Measurements from ENCODE around the gene RNF19B. TPM values are rescaled to one million over a fixed set of nuclear protein-coding genes. Genes with fewer than 3 reads are reported as not detected.

RNF19B gene
- total RNA-seq, 1 experiment from 2014 or later: 15.0 TPM

GRCh38 chr1:32920833-32921232 lies 43.8 kb downstream of the RNF19B start:
- Histone ChIP-seq H4K8ac (replicated peaks; ENCODE audit: insufficient read length, low read depth, low read length) (no peak overlapping the region), H4K91ac (ENCODE audit: insufficient read length, low read depth, low read length) (no peak overlapping the region), H2BK12ac (ENCODE audit: insufficient read length, low read depth, low read length) (no peak overlapping the region), H3K23me2 (ENCODE audit: insufficient read length, low read depth, low read length, poor library complexity, severe bottlenecking) (peaks cover 9% of the 10 kb centered on the region), H3T11ph (ENCODE audit: low read length) (no peak overlapping the region), H3K23ac (ENCODE audit: insufficient read length, low read depth, low read length) (no peak overlapping the region), H2AFZ (ENCODE audit: low read length) (no peak overlapping the region), H3K4me2 (ENCODE audit: insufficient read depth, insufficient read length, low read length) (no peak overlapping the region), H4K5ac (ENCODE audit: insufficient read length, low read depth, low read length) (no peak overlapping the region), H2BK5ac (ENCODE audit: insufficient read length, low read length) (no peak overlapping the region), H3K18ac (ENCODE audit: insufficient read length, low read depth, low read length) (no peak overlapping the region), H3K9me3 (ENCODE audit: control insufficient read depth, low read depth, low read length) (no peaks in the 10 kb centered on the region), H2BK20ac (ENCODE audit: low read depth, low read length, poor library complexity, severe bottlenecking) (no peak overlapping the region), H2AK5ac (ENCODE audit: insufficient read length, low read length) (no peak overlapping the region), H3K14ac (ENCODE audit: insufficient read depth, low read length) (no peak overlapping the region), H2BK15ac (ENCODE audit: low read depth, low read length) (no peak overlapping the region), H4K20me1 (ENCODE audit: control insufficient read depth, insufficient read depth, insufficient read length) (no peaks in the 10 kb centered on the region), H3K27ac (ENCODE audit: insufficient read length, low read depth, low read length) (no peak overlapping the region), H3K4ac (ENCODE audit: low read depth, low read length) (no peak overlapping the region), H3K27me3 (ENCODE audit: insufficient read depth, low read length) (peaks cover 16% of the 10 kb centered on the region; the same call in 1 of the 2 replicates), H3K56ac (ENCODE audit: insufficient read length, low read depth, low read length) (no peak overlapping the region), H3K79me2 (ENCODE audit: insufficient read depth, low read length) (no peaks in the 10 kb centered on the region), H3K9ac (ENCODE audit: extremely low read depth, insufficient read length, low read length) (no peak overlapping the region), H3K79me1 (ENCODE audit: insufficient read depth, low read depth, low read length, poor library complexity, severe bottlenecking) (no peaks in the 10 kb centered on the region), H2BK120ac (ENCODE audit: low read depth, low read length, poor library complexity, severe bottlenecking) (no peak overlapping the region), H3K4me1 (ENCODE audit: insufficient read depth, low read length) (no peaks in the 10 kb centered on the region)
- peaks cover 0 to 3% of the 10 kb centered on the region in 2 experiments; a peak in 2 of 5 replicates for H3K9me3 Mint-ChIP-seq
- TF ChIP-seq, protein P1, sequence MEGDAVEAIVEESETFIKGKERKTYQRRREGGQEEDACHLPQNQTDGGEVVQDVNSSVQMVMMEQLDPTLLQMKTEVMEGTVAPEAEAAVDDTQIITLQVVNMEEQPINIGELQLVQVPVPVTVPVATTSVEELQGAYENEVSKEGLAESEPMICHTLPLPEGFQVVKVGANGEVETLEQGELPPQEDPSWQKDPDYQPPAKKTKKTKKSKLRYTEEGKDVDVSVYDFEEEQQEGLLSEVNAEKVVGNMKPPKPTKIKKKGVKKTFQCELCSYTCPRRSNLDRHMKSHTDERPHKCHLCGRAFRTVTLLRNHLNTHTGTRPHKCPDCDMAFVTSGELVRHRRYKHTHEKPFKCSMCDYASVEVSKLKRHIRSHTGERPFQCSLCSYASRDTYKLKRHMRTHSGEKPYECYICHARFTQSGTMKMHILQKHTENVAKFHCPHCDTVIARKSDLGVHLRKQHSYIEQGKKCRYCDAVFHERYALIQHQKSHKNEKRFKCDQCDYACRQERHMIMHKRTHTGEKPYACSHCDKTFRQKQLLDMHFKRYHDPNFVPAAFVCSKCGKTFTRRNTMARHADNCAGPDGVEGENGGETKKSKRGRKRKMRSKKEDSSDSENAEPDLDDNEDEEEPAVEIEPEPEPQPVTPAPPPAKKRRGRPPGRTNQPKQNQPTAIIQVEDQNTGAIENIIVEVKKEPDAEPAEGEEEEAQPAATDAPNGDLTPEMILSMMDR (conservative IDR thresholded peaks at IDR 0.05): no peak
- peaks cover 69% of the 10 kb centered on the region for H3K27me3 Mint-ChIP-seq (ENCODE audit: low read depth)
- DNase-seq: no peak
- H3K4me3 Mint-ChIP-seq: no peak overlapping the region
- no peak overlapping the region for H3K27ac Mint-ChIP-seq
- no CpG with 5 or more reads among the region's 7 CpGs for WGBS (ENCODE audit: extremely low coverage, insufficient read length, low lambda C conversion rate)
- peaks cover 14 to 19% of the 10 kb centered on the region in 2 experiments for H3K4me1 Mint-ChIP-seq
- H3K36me3 Mint-ChIP-seq (ENCODE audit: insufficient read depth in 1 of 3, low read depth in 3 of 3): no peaks in the 10 kb centered on the region

Data from H9 (cell line).